H1 (cell line): ENCODE data around the gene UCP2. TPM values are rescaled to one million over a fixed set of nuclear protein-coding genes. Genes with fewer than 3 reads are reported as not detected.

Source experiments
- CTCF ChIA-PET: fragments of 300-600 bp; sonication (Branson Sonifier 250); formaldehyde crosslinking; loops from one replicate; lab custom pipeline; 2021; ENCODE audit not compliant: partially characterized antibody; lab: Charles Lee
- POLR2A ChIA-PET: fragments of 300-600 bp; sonication (Branson Sonifier 250); formaldehyde crosslinking; loops from one replicate; lab custom pipeline; 2021; ENCODE audit warnings: inconsistent platforms; ENCODE audit not compliant: partially characterized antibody; lab: Charles Lee
- DNase-seq, 2 experiments: peaks; one replicate each; pipeline versions ENCODE4 v3.0.0 to v3.0.0-alpha.2; 2010 to 2022; ENCODE audit warnings: low spot score in 2 of 2, low read depth in 1 of 2, mixed read lengths in 1 of 2
- FAIRE-seq: peaks from 2 replicates; lab custom pipeline; 2011; peaks lifted over from hg19 to GRCh38; lab: Jason Lieb, UNC
- H2AFZ ChIP-seq: 2 replicates; pipeline ENCODE4 v1.8.1; 2012; ENCODE audit warnings: low read length, inconsistent platforms
- H2AK5ac ChIP-seq: 2 replicates; pipeline ENCODE4 v1.6.1; 2013; ENCODE audit warnings: low read depth, low read length
- H2BK120ac ChIP-seq: replicated peaks from 2 replicates; pipeline ENCODE3; 2013; ENCODE audit warnings: low read depth, low read length, inconsistent platforms
- H2BK12ac ChIP-seq: 2 replicates; pipeline ENCODE4 v1.6.1; 2013; ENCODE audit warnings: low read depth, low read length
- H2BK15ac ChIP-seq: 2 replicates; pipeline ENCODE4 v1.6.1; 2013; ENCODE audit warnings: low read length
- H2BK20ac ChIP-seq: 2 replicates; pipeline ENCODE4 v1.6.1; 2013; ENCODE audit warnings: low read length
- H2BK5ac ChIP-seq: 2 replicates; pipeline ENCODE4 v1.6.1; 2013; ENCODE audit warnings: low read depth, low read length
- H3K14ac ChIP-seq: 2 replicates; pipeline ENCODE4 v1.6.1; 2013; ENCODE audit warnings: inconsistent platforms; ENCODE audit not compliant: insufficient read length
- H3K18ac ChIP-seq: 2 replicates; pipeline ENCODE4 v1.6.1; 2013; ENCODE audit warnings: low read length; ENCODE audit errors: extremely low read depth
- H3K23ac ChIP-seq: 2 replicates; pipeline ENCODE4 v1.6.1; 2013; ENCODE audit warnings: inconsistent platforms; ENCODE audit not compliant: insufficient read length
- H3K23me2 ChIP-seq: 2 replicates; pipeline ENCODE4 v1.6.1; 2013; ENCODE audit warnings: low read depth, low read length
- H3K27ac ChIP-seq: 2 replicates; pipeline ENCODE4 v1.6.1; 2011; ENCODE audit warnings: low read depth, low read length, inconsistent platforms
- H3K27me3 ChIP-seq, 4 experiments: replicated peaks in 1 of 4; 1 replicate in 1 of 4; 2 replicates in 3 of 4; pipeline versions ENCODE4 v1.6.1 to v1.8.1; 2011 to 2013; ENCODE audit warnings: low read length in 3 of 4, mild to moderate bottlenecking in 3 of 4, inconsistent platforms in 2 of 4, mixed read lengths in 2 of 4, moderate library complexity in 1 of 4; ENCODE audit not compliant: control insufficient read depth in 3 of 4, insufficient read depth in 3 of 4; ENCODE audit errors: extremely low read depth in 1 of 4
- H3K36me3 ChIP-seq, 4 experiments: 2 replicates each; pipeline versions ENCODE4 v1.6.1 to v1.8.1; 2011 to 2013; ENCODE audit warnings: mild to moderate bottlenecking in 4 of 4, low read length in 3 of 4, moderate library complexity in 2 of 4, control low read depth in 1 of 4, inconsistent platforms in 1 of 4; ENCODE audit not compliant: insufficient read depth in 4 of 4, control insufficient read depth in 2 of 4
- H3K4ac ChIP-seq: replicated peaks from 2 replicates; pipeline ENCODE3; 2013; ENCODE audit warnings: low read length, low read depth, mixed read lengths, inconsistent platforms; ENCODE audit not compliant: insufficient read length
- H3K4me1 ChIP-seq, 4 experiments: replicated peaks in 1 of 4; 1 replicate in 1 of 4; 2 replicates in 3 of 4; pipeline versions ENCODE4 v1.6.1 to v1.8.1; 2011 to 2013; ENCODE audit warnings: low read length in 3 of 4, inconsistent platforms in 2 of 4, mixed read lengths in 1 of 4; ENCODE audit not compliant: insufficient read depth in 4 of 4, control insufficient read depth in 3 of 4
- H3K4me2 ChIP-seq, 2 experiments: 2 replicates each; pipeline versions ENCODE4 v1.6.1 to v1.8.1; 2011 to 2013; ENCODE audit warnings: low read depth in 2 of 2, low read length in 2 of 2, control low read depth in 1 of 2, inconsistent platforms in 1 of 2, mild to moderate bottlenecking in 1 of 2; ENCODE audit not compliant: insufficient read depth in 1 of 2
- H3K4me3 ChIP-seq, 4 experiments: fragments of 200-600, 300-600 bp in 1 of 4; sonication (generic), shearing (Covaris generic), sonication (Bioruptor Twin) in 1 of 4; 2 replicates each; pipeline versions ENCODE4 v1.5.1 to v1.8.1; 2011 to 2016; ENCODE audit warnings: low read length in 4 of 4, low read depth in 3 of 4, control low read depth in 2 of 4, inconsistent platforms in 2 of 4, mild to moderate bottlenecking in 2 of 4, mixed read lengths in 1 of 4, moderate library complexity in 1 of 4; ENCODE audit not compliant: insufficient read depth in 2 of 4; ENCODE audit errors: extremely low read depth in 1 of 4
- H3K56ac ChIP-seq: replicated peaks from 2 replicates; pipeline ENCODE3; 2013; ENCODE audit warnings: low read depth, mild to moderate bottlenecking, mixed read lengths, low read length, inconsistent platforms; ENCODE audit not compliant: insufficient read length
- H3K79me1 ChIP-seq: 2 replicates; pipeline ENCODE4 v1.6.1; 2013; ENCODE audit warnings: low read depth, low read length, control low read depth
- H3K79me2 ChIP-seq, 2 experiments: 2 replicates each; pipeline versions ENCODE4 v1.6.1 to v1.8.1; 2012 to 2013; ENCODE audit warnings: low read length in 2 of 2, mild to moderate bottlenecking in 2 of 2, inconsistent platforms in 1 of 2; ENCODE audit not compliant: insufficient read depth in 2 of 2, control insufficient read depth in 1 of 2
- H3K9ac ChIP-seq, 4 experiments: replicated peaks in 1 of 4; 1 replicate in 1 of 4; 2 replicates in 3 of 4; pipeline versions ENCODE4 v1.6.1 to v1.8.1; 2011 to 2013; ENCODE audit warnings: low read depth in 3 of 4, low read length in 3 of 4, control low read depth in 2 of 4, mild to moderate bottlenecking in 2 of 4, moderate library complexity in 2 of 4, inconsistent platforms in 1 of 4; ENCODE audit errors: extremely low read depth in 1 of 4
- H3K9me3 ChIP-seq, 2 experiments: 2 replicates each; pipeline versions ENCODE4 v1.6.1 to v1.8.1; 2012 to 2013; ENCODE audit warnings: mild to moderate bottlenecking in 2 of 2, moderate library complexity in 2 of 2, control low read depth in 1 of 2, inconsistent platforms in 1 of 2, low read depth in 1 of 2, low read length in 1 of 2, mixed read lengths in 1 of 2; ENCODE audit not compliant: insufficient read depth in 2 of 2
- H4K20me1 ChIP-seq, 2 experiments: replicated peaks in 1 of 2; 2 replicates each; pipeline versions ENCODE3 to v1.8.1; 2011 to 2013; ENCODE audit warnings: inconsistent platforms in 2 of 2, low read length in 2 of 2, mild to moderate bottlenecking in 1 of 2; ENCODE audit not compliant: insufficient read depth in 2 of 2, control insufficient read depth in 1 of 2
- H4K5ac ChIP-seq: 2 replicates; pipeline ENCODE4 v1.6.1; 2013; ENCODE audit warnings: low read length, low read depth, mixed read lengths, inconsistent platforms; ENCODE audit not compliant: insufficient read length
- H4K8ac ChIP-seq: 2 replicates; pipeline ENCODE4 v1.8.0; 2013; ENCODE audit warnings: mild to moderate bottlenecking, moderate library complexity, low read length, inconsistent platforms; ENCODE audit not compliant: insufficient read depth; ENCODE audit errors: extremely low read depth
- H4K91ac ChIP-seq: replicated peaks from 2 replicates; pipeline ENCODE3; 2013; ENCODE audit warnings: low read length, mixed read lengths, inconsistent platforms; ENCODE audit not compliant: insufficient read length
- CREB1 ChIP-seq: IDR thresholded peaks from 2 replicates; pipeline ENCODE4 v1.6.1; 2012; ENCODE audit warnings: inconsistent platforms
- GTF2F1 ChIP-seq: IDR thresholded peaks from 2 replicates; pipeline ENCODE4 v1.6.1; 2012; ENCODE audit warnings: low read depth, low read length, improper control_type of control experiment, borderline replicate concordance
- TEAD4 ChIP-seq: IDR thresholded peaks from 2 replicates; pipeline ENCODE4 v1.6.1; 2012; ENCODE audit warnings: low read depth, low read length, inconsistent platforms, mixed read lengths
- WGBS, 2 experiments: shearing (Covaris generic) in 1 of 2; methylation state at CpG; one replicate each; pipeline versions ENCODE4 v1.1.6 to v1.1.7; 2013 to 2015; ENCODE audit warnings: low lambda C conversion rate in 2 of 2, mixed read lengths in 2 of 2, inconsistent platforms in 1 of 2, low coverage in 1 of 2, missing lambda C conversion rate in 1 of 2; ENCODE audit not compliant: insufficient replicate concordance in 2 of 2, insufficient coverage in 1 of 2, insufficient read length in 1 of 2; ENCODE audit errors: extremely low coverage in 1 of 2, missing lambda C conversion rate in 1 of 2; 5-methylcytosine and 5-hydroxymethylcytosine counted together
- polyA plus RNA-seq, 7 experiments: library from polyadenylated mRNA; depleted of rRNA in 3 of 7; stranded (reverse) in 5 of 7; unstranded in 2 of 7; fragments of >200 nt in 5 of 7; fragments of 200-250 nt in 2 of 7; gene quantifications; 1 replicate in 5 of 7; 2 replicates in 1 of 7; 4 replicates in 1 of 7; pipeline versions ENCODE4 v1.2.1 to v1.2.3, GENCODE V29; 2011 to 2013; ENCODE audit warnings: missing spikeins in 2 of 7, mixed read lengths in 2 of 7
- total RNA-seq: library from RNA; stranded (reverse); fragmentation: NEBNext Ultra II Directional; extraction: Animal tissue kit (Norgen Biotek cat#: 25700); gene quantifications from 2 replicates; pipeline ENCODE4 v1.2.1, GENCODE V29; 2021

The UCP2 gene
- total and polyA plus RNA-seq, 2 of the 8 experiments (the other 6 are each of a cell fraction or from before 2014, with no cell fraction given): 46.2 to 55.2 TPM

- H3K79me2 ChIP-seq: no peaks in the 10 kb centered on the region
- H3K4me3 ChIP-seq: no peak overlapping the region
- FAIRE-seq: no peak
- no peak overlapping the region for H2BK15ac ChIP-seq
- POLR2A ChIA-PET: no interaction called here
- H2BK20ac ChIP-seq: no peak overlapping the region
- H4K20me1 ChIP-seq: no peaks in the 10 kb centered on the region
- TF ChIP-seq TEAD4: no peak
- no peak for TF ChIP-seq CREB1
- TF ChIP-seq GTF2F1: no peak
- TF ChIP-seq, all 59 proteins: peak for 0
- H3K23me2 ChIP-seq: no peaks in the 10 kb centered on the region
- no peak for DNase-seq
- H3K9me3 ChIP-seq: no peaks in the 10 kb centered on the region
- no peak overlapping the region for H4K91ac ChIP-seq
- H3K18ac ChIP-seq: no peak overlapping the region
- no peak overlapping the region for H2BK12ac ChIP-seq
- H4K5ac ChIP-seq: no peak overlapping the region
- H3K36me3 ChIP-seq: peaks cover 0 to 7% (median 0%) of the 10 kb centered on the region in 4 experiments; a peak in 1 of 8 replicates
- H2AK5ac ChIP-seq: no peak overlapping the region
- H3K4me2 ChIP-seq: no peak overlapping the region
- no peak overlapping the region for H3K9ac ChIP-seq
- no peak overlapping the region for H3K23ac ChIP-seq
- no peaks in the 10 kb centered on the region for H3K4me1 ChIP-seq
- H4K8ac ChIP-seq: no peak overlapping the region
- H3K79me1 ChIP-seq: no peaks in the 10 kb centered on the region
- H3K56ac ChIP-seq: no peak overlapping the region
- no peak overlapping the region for H2BK5ac ChIP-seq
- no peak overlapping the region for H3K14ac ChIP-seq
- CTCF ChIA-PET: interaction anchor here (1.3 kb wide), 1 partner anchor 62 kb away, joined by 3 read pairs; no protein-coding TSS in a partner anchor
- 85% methylated on average over 6 of the region's 6 CpGs; no CpG with 5 or more reads in 1 of the 2 experiments for WGBS, 2 experiments
- no peak overlapping the region for H3K4ac ChIP-seq
- no peak overlapping the region for H2AFZ ChIP-seq
- no peak overlapping the region for H2BK120ac ChIP-seq
- no peaks in the 10 kb centered on the region for H3K27me3 ChIP-seq
- H3K27ac ChIP-seq: no peak overlapping the region
These were observed 39.9 kb upstream of the UCP2 start for GRCh38 chr11:74022546-74022945.
